HCT116 (cell line): ENCODE results near the gene KLK15. TPM values are rescaled to one million over a fixed set of nuclear protein-coding genes. Genes with fewer than 3 reads are reported as not detected.

Experiments
- ATAC-seq: fragments of 200-7000 bp; cut with Tn5 transposase; 2 replicates; pipeline ENCODE4 v1.9.1; 2020; ENCODE audit warnings: mild to moderate bottlenecking, moderate library complexity
- BruUV-seq: library from RNA; stranded (reverse); fragments of 400-500 nt; replicated peaks from 2 replicates; lab custom pipeline; 2021; lab: Mats Ljungman, UMichigan
- CTCF ChIA-PET: fragments of 300-600 bp; sonication (Branson Sonifier 250); formaldehyde crosslinking; loops from one replicate; lab custom pipeline; 2021; ENCODE audit warnings: antibody characterized with exemption; lab: Charles Lee
- POLR2A ChIA-PET: fragments of 300-600, 350-600 bp; sonication (Branson Sonifier 250); formaldehyde crosslinking; loops from one replicate; lab custom pipeline; 2021; ENCODE audit warnings: antibody characterized with exemption; lab: Charles Lee
- RAD21 ChIA-PET, 2 experiments: fragments of 300-600 bp; sonication (Branson Sonifier 250); formaldehyde crosslinking; loops; one replicate each; lab custom pipeline; 2023; ENCODE audit warnings: low total read pairs in 2 of 2; ENCODE audit not compliant: uncharacterized antibody in 2 of 2, unreplicated experiment in 2 of 2, low non-redundant PET in 1 of 2; lab: Charles Lee
- DNase-seq: peaks from one replicate; pipeline ENCODE4 v3.0.0-alpha.2; 2010; ENCODE audit warnings: low read depth, low spot score
- H2AFZ ChIP-seq: fragments of 200-600 bp; shearing (Covaris generic), sonication (generic); 2 replicates; pipeline ENCODE4 v1.6.1; 2017; ENCODE audit warnings: low read depth, mixed run types, mixed read lengths, antibody characterized with exemption, low read length; ENCODE audit not compliant: poor library complexity, severe bottlenecking
- H3K27ac ChIP-seq: 2 replicates; pipeline ENCODE4 v1.5.1; 2012; ENCODE audit warnings: low read depth, low read length
- H3K27me3 ChIP-seq: fragments of 200-600 bp; sonication (generic); 2 replicates; pipeline ENCODE4 v1.6.1; 2016; ENCODE audit warnings: mixed run types, low read length, mixed read lengths; ENCODE audit not compliant: insufficient read depth
- H3K36me3 ChIP-seq, 2 experiments: fragments of 200-500 bp in 1 of 2; fragments of 200-600 bp in 1 of 2; sonication (Bioruptor generic) in 1 of 2; sonication (generic) in 1 of 2; 2 replicates each; pipeline versions ENCODE4 v1.5.1 to v1.6.1; 2014 to 2016; ENCODE audit warnings: low read length in 2 of 2, inconsistent platforms in 1 of 2, mixed read lengths in 1 of 2, mixed run types in 1 of 2; ENCODE audit not compliant: insufficient read depth in 2 of 2, control insufficient read depth in 1 of 2
- H3K4me1 ChIP-seq, 2 experiments: fragments of 200-600 bp in 1 of 2; sonication (generic) in 1 of 2; 2 replicates each; pipeline versions ENCODE4 v1.5.1 to v1.6.1; 2012 to 2017; ENCODE audit warnings: low read length in 2 of 2, inconsistent platforms in 1 of 2, mild to moderate bottlenecking in 1 of 2, mixed read lengths in 1 of 2, mixed run types in 1 of 2, moderate library complexity in 1 of 2; ENCODE audit not compliant: insufficient read depth in 2 of 2, control insufficient read depth in 1 of 2
- H3K4me2 ChIP-seq: fragments of 200-600 bp; sonication (generic); 2 replicates; pipeline ENCODE4 v1.6.1; 2017; ENCODE audit warnings: mixed run types, low read length, mixed read lengths
- H3K4me3 ChIP-seq, 2 experiments: fragments of 200-600 bp in 1 of 2; sonication (generic) in 1 of 2; replicated peaks in 1 of 2; 2 replicates each; pipeline ENCODE4 v1.5.1; 2011 to 2016; ENCODE audit warnings: low read length in 2 of 2, control low read depth in 1 of 2, low read depth in 1 of 2, mild to moderate bottlenecking in 1 of 2, mixed read lengths in 1 of 2, mixed run types in 1 of 2
- H3K79me2 ChIP-seq: fragments of 200-600 bp; sonication (generic); 2 replicates; pipeline ENCODE4 v1.6.1; 2017; ENCODE audit warnings: mild to moderate bottlenecking, mixed run types, low read length, moderate library complexity, mixed read lengths; ENCODE audit not compliant: insufficient read depth
- H3K9ac ChIP-seq: fragments of 200-600 bp; sonication (generic); 2 replicates; pipeline ENCODE4 v1.6.1; 2016; ENCODE audit warnings: low read length, mixed read lengths
- H3K9me2 ChIP-seq: fragments of 200-600 bp; sonication (generic), shearing (Covaris generic); 2 replicates; pipeline ENCODE4 v1.6.1; 2017; ENCODE audit warnings: mixed run types, mild to moderate bottlenecking, moderate library complexity; ENCODE audit not compliant: insufficient read depth
- H3K9me3 ChIP-seq, 2 experiments: fragments of 200-500 bp in 1 of 2; fragments of 200-600 bp in 1 of 2; sonication (Bioruptor generic) in 1 of 2; sonication (generic) in 1 of 2; 2 replicates each; pipeline ENCODE4 v1.6.1; 2014 to 2017; ENCODE audit warnings: low read length in 2 of 2, mixed read lengths in 2 of 2, inconsistent platforms in 1 of 2, low read depth in 1 of 2, mild to moderate bottlenecking in 1 of 2, mixed run types in 1 of 2, moderate library complexity in 1 of 2; ENCODE audit not compliant: control insufficient read depth in 1 of 2, insufficient read depth in 1 of 2
- H4K20me1 ChIP-seq: fragments of 200-600 bp; sonication (generic), shearing (Covaris generic); 2 replicates; pipeline ENCODE4 v1.6.1; 2017; ENCODE audit warnings: mixed run types, mild to moderate bottlenecking, moderate library complexity; ENCODE audit not compliant: insufficient read depth
- ATF3 ChIP-seq: IDR thresholded peaks from 2 replicates; pipeline ENCODE4 v1.6.1; 2012
- CEBPB ChIP-seq: IDR thresholded peaks from 2 replicates; pipeline ENCODE4 v1.6.1; 2012; ENCODE audit warnings: low read depth
- CTCF ChIP-seq, 3 experiments: fragments of 200-600 bp in 1 of 3; sonication (generic) in 1 of 3; IDR thresholded peaks in 2 of 3; conservative IDR thresholded peaks in 1 of 3; 2 replicates each; pipeline ENCODE4 v1.5.1; 2012 to 2017; ENCODE audit warnings: low read depth in 2 of 3, low read length in 2 of 3, antibody characterized with exemption in 1 of 3, borderline replicate concordance in 1 of 3, control low read depth in 1 of 3, mild to moderate bottlenecking in 1 of 3, mixed read lengths in 1 of 3, mixed run types in 1 of 3, moderate library complexity in 1 of 3; ENCODE audit not compliant: insufficient read depth in 1 of 3
- EGR1 ChIP-seq: IDR thresholded peaks from 2 replicates; pipeline ENCODE4 v1.6.1; 2012; ENCODE audit warnings: low read depth
- ELF1 ChIP-seq: IDR thresholded peaks from 2 replicates; pipeline ENCODE4 v1.6.1; 2012; ENCODE audit warnings: low read depth, borderline replicate concordance
- EZH2 ChIP-seq: fragments of 200-600 bp; sonication (generic); IDR thresholded peaks from 2 replicates; pipeline ENCODE4 v1.6.1; 2017; ENCODE audit warnings: antibody characterized with exemption, mixed run types
- EZH2phosphoT487 ChIP-seq: fragments of 200-600 bp; IDR thresholded peaks from 2 replicates; pipeline ENCODE4 v1.6.1; 2018; ENCODE audit warnings: antibody characterized with exemption, borderline replicate concordance
- FOSL1 ChIP-seq: IDR thresholded peaks from 2 replicates; pipeline ENCODE4 v1.6.1; 2012; ENCODE audit warnings: low read depth
- POLR2AphosphoS5 ChIP-seq: IDR thresholded peaks from 2 replicates; pipeline ENCODE4 v1.6.1; 2011; ENCODE audit warnings: mild to moderate bottlenecking, low read depth, low read length, moderate library complexity
- REST ChIP-seq: IDR thresholded peaks from 2 replicates; pipeline ENCODE4 v1.6.1; 2012; ENCODE audit warnings: low read depth
- SRF ChIP-seq: IDR thresholded peaks from 2 replicates; pipeline ENCODE4 v1.6.1; 2012; ENCODE audit warnings: low read depth
- TCF7L2 ChIP-seq: IDR thresholded peaks from 2 replicates; pipeline ENCODE4 v1.7.0; 2011; ENCODE audit warnings: borderline replicate concordance, inconsistent platforms; ENCODE audit not compliant: insufficient read depth, insufficient read length; ENCODE audit errors: extremely low read depth
- ZBTB33 ChIP-seq: IDR thresholded peaks from 2 replicates; pipeline ENCODE4 v1.6.1; 2011; ENCODE audit warnings: mild to moderate bottlenecking, low read length, moderate library complexity; ENCODE audit not compliant: insufficient replicate concordance; ENCODE audit errors: extremely low read depth
- ZNF274 ChIP-seq: fragments of 200-500 bp; sonication (Bioruptor generic); IDR thresholded peaks from 2 replicates; pipeline ENCODE4 v1.6.1; 2014; ENCODE audit warnings: mild to moderate bottlenecking, low read depth, low read length, inconsistent platforms
- intact Hi-C: fragments of 100-400 bp; cut with micrococcal nuclease; formaldehyde crosslinking; loops from 2 replicates; pipeline ENCODE4 v1.10.0; 2022
- total RNA-seq: library from RNA; stranded (reverse); gene quantifications from one replicate; pipeline ENCODE4 v1.2.1, GENCODE V29; 2021; ENCODE audit not compliant: unreplicated experiment

KLK15 gene
- total RNA-seq, 1 experiment from 2014 or later, result not detected

DNA sequence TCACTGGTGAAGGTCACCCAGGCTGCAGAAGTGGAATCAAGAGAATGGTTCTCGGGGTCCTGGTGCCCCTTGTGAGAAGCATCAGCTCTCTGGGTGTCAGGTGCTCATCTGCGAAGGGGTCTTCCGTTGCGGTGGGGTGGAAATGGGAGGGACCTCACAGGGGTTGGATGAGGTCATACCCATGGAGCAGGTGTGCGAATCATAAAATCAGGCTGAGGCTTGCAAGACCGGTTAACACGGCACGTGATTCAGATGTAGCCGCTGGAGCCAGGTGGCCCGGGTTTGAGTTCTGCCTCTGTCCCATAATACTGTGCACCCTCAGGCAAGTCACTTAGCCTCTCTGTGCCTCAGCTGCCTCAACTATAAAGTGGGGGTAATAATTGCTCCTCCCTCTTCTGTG lies 3.9 kb upstream of the KLK15 start (continued):
- TF ChIP-seq REST (no peak), FOSL1 (no peak)

DNA sequence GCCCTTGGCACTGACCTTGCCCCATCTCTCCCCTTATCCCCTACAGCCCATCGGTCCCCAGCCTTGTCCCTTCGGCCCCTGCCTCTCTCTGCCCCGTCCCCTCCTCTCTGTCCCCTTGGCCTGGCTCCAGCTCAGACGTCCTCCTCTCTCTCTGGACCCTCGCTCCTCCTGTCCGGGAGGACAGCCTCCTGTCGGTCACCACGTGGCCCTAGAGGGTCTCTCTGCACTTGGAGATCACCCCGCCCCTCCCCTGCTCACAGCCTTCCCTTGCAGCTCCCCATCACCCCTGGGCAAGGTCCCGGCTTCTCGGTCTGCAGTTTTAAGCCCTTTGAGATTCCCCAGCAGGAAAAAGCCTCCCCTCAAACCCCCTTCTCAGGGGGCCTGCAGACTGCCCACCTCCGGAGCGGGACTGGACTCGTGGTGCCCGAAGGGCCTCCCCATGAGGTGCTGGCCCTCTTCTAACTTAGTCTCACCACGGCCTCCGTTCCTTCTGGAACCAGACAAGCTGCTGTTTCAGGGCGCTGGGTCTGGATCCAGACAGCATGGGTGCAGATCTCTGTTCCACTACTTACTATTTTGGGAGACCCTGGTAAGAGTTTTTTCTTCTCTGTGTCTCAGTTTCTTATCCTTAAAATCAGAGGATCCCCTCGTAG lies 3.3 kb upstream of the KLK15 start:
- no peak for DNase-seq
- CTCF ChIA-PET, result no interaction called here
- intact Hi-C loops, result loop anchor here (2.0 kb wide), 1 partner anchor 32 kb away; no protein-coding TSS in a partner anchor
- Histone ChIP-seq H3K79me2 (no peaks in the 10 kb centered on the region), H3K9ac (peak overlapping the region; percentile 68), H3K4me2 (peak overlapping the region; percentile 66), H3K27me3 (no peaks in the 10 kb centered on the region), H3K4me1 (peaks cover 15 to 29% of the 10 kb centered on the region in 2 experiments), H2AFZ (no peak overlapping the region), H3K27ac (peak overlapping the region; percentile 42; the same call in 1 of the 2 replicates), H3K4me3 (peak overlapping the region; percentile 55 to 60), H3K9me3 (no peaks in the 10 kb centered on the region), H3K9me2 (no peaks in the 10 kb centered on the region), H4K20me1 (no peaks in the 10 kb centered on the region), H3K36me3 (no peaks in the 10 kb centered on the region)
- TF ChIP-seq EGR1, result no peak
- TF ChIP-seq CEBPB, result no peak
- TF ChIP-seq ATF3, result no peak
- no peak for TF ChIP-seq EZH2phosphoT487
- no peak for TF ChIP-seq TCF7L2
- no peak for TF ChIP-seq ZNF274
- TF ChIP-seq ZBTB33, result no peak
- no peak for TF ChIP-seq EZH2
- TF ChIP-seq ELF1, result no peak
- TF ChIP-seq POLR2AphosphoS5, result no peak
- TF ChIP-seq SRF, result no peak
- TF ChIP-seq CTCF (IDR thresholded peaks at IDR 0.05 in 2 of 3, conservative IDR thresholded peaks at IDR 0.05 in 1 of 3; ENCODE audit: borderline replicate concordance in 1 of 3, insufficient read depth in 1 of 3, low read depth in 2 of 3, low read length in 2 of 3), result no peak
- POLR2A ChIA-PET, result interaction anchor here (0.7 kb wide), 1 partner anchor 13 kb away, joined by 3 read pairs; the partner anchor contains the start of gene KLK1
- no TSS peak for BruUV-seq
- RAD21 ChIA-PET, result no interaction called here
- ATAC-seq, result no peak
